ENCODE data around the gene POLR3C.

Gene POLR3C

GRCh38 chr1:145858238-145858900, 34.4 kb downstream of the POLR3C start:
- no peaks in the 10 kb centered on the region for H3K27me3 ChIP-seq (ENCODE audit: insufficient read depth, poor library complexity, severe bottlenecking)
- ATAC-seq (ENCODE audit: low read depth) (peak; percentile 13), DNase-seq (ENCODE audit: low spot score) (no peak)
- no peaks in the 10 kb centered on the region for H3K4me1 ChIP-seq (ENCODE audit: insufficient read depth, poor library complexity, severe bottlenecking)
- no peak for TF ChIP-seq CTCF (IDR thresholded peaks at IDR 0.05; ENCODE audit: poor library complexity, severe bottlenecking)
- H3K4me3 ChIP-seq (ENCODE audit: severe bottlenecking), result peak overlapping the region; percentile 81
- peak overlapping the region; percentile 56 for H3K27ac ChIP-seq (ENCODE audit: poor library complexity, severe bottlenecking)
- peaks cover 36% of the 10 kb centered on the region for H3K36me3 ChIP-seq (ENCODE audit: low read depth)
- no peaks in the 10 kb centered on the region for H3K9me3 ChIP-seq (ENCODE audit: severe bottlenecking)

GRCh38 chr1:145858901-145859490, 35.0 kb downstream of the POLR3C start, which contains the start of gene PIAS3:
PIAS3 (minus strand) TSS chr1:145859081; CDS start chr1:145858990, 91 bp downstream.
- Histone ChIP-seq H3K9me3 (ENCODE audit: severe bottlenecking) (no peaks in the 10 kb centered on the region), H3K27me3 (ENCODE audit: insufficient read depth, poor library complexity, severe bottlenecking) (no peaks in the 10 kb centered on the region), H3K4me3 (ENCODE audit: severe bottlenecking) (peak within 1 kb of the TSS; percentile 81), H3K36me3 (ENCODE audit: low read depth) (peaks cover 31% of the 10 kb centered on the region), H3K27ac (ENCODE audit: poor library complexity, severe bottlenecking) (peak within 1 kb of the TSS; percentile 56), H3K4me1 (ENCODE audit: insufficient read depth, poor library complexity, severe bottlenecking) (no peaks in the 10 kb centered on the region)
- peak; percentile 97 for DNase-seq (ENCODE audit: low spot score)
- no peak for TF ChIP-seq CTCF (IDR thresholded peaks at IDR 0.05; ENCODE audit: poor library complexity, severe bottlenecking)
- ATAC-seq (ENCODE audit: low read depth), result peak; percentile 90

- ATAC-seq (ENCODE audit: low read depth) (peak; percentile 81), DNase-seq (ENCODE audit: low spot score) (peak; percentile 88)
Observed at GRCh38 chr1:145859491-145860023, 35.6 kb downstream of the POLR3C start.

GRCh38 chr1:145863282-145864018, 39.5 kb downstream of the POLR3C start:
- ATAC-seq (ENCODE audit: low read depth) (no peak), DNase-seq (ENCODE audit: low spot score) (no peak)
- Histone ChIP-seq H3K4me3 (ENCODE audit: severe bottlenecking) (no peak overlapping the region), H3K4me1 (ENCODE audit: insufficient read depth, poor library complexity, severe bottlenecking) (no peaks in the 10 kb centered on the region), H3K27ac (ENCODE audit: poor library complexity, severe bottlenecking) (no peak overlapping the region), H3K27me3 (ENCODE audit: insufficient read depth, poor library complexity, severe bottlenecking) (no peaks in the 10 kb centered on the region), H3K9me3 (ENCODE audit: severe bottlenecking) (no peaks in the 10 kb centered on the region), H3K36me3 (ENCODE audit: low read depth) (no peaks in the 10 kb centered on the region)
- no peak for TF ChIP-seq CTCF (IDR thresholded peaks at IDR 0.05; ENCODE audit: poor library complexity, severe bottlenecking)

More at GRCh38 chr1:145859491-145860023, 35.6 kb downstream of the POLR3C start:
- Histone ChIP-seq H3K4me3 (ENCODE audit: severe bottlenecking) (peak overlapping the region; percentile 81), H3K27ac (ENCODE audit: poor library complexity, severe bottlenecking) (peak overlapping the region; percentile 56), H3K9me3 (ENCODE audit: severe bottlenecking) (no peaks in the 10 kb centered on the region), H3K36me3 (ENCODE audit: low read depth) (peaks cover 25% of the 10 kb centered on the region), H3K27me3 (ENCODE audit: insufficient read depth, poor library complexity, severe bottlenecking) (no peaks in the 10 kb centered on the region), H3K4me1 (ENCODE audit: insufficient read depth, poor library complexity, severe bottlenecking) (no peaks in the 10 kb centered on the region)
- TF ChIP-seq CTCF (IDR thresholded peaks at IDR 0.05; ENCODE audit: poor library complexity, severe bottlenecking), result no peak
